OCI-LY7 (cell line): ENCODE data around the gene ASB18.

Experiments
- EZH2phosphoT487 ChIP-seq: fragments of 200-600 bp; sonication (generic); IDR thresholded peaks from 2 replicates; pipeline ENCODE4 v1.6.1; 2018; ENCODE audit warnings: low read depth, borderline replicate concordance, mild to moderate bottlenecking, mixed run types, antibody characterized with exemption, low read length, moderate library complexity, mixed read lengths
- TF ChIP-seq, protein P1 (sequence below): fragments of 200-600 bp; sonication (generic); conservative IDR thresholded peaks from 2 replicates; pipeline ENCODE4 v1.5.1; 2014; ENCODE audit warnings: mild to moderate bottlenecking, antibody characterized with exemption, low read length, moderate library complexity, mixed read lengths

DNA sequence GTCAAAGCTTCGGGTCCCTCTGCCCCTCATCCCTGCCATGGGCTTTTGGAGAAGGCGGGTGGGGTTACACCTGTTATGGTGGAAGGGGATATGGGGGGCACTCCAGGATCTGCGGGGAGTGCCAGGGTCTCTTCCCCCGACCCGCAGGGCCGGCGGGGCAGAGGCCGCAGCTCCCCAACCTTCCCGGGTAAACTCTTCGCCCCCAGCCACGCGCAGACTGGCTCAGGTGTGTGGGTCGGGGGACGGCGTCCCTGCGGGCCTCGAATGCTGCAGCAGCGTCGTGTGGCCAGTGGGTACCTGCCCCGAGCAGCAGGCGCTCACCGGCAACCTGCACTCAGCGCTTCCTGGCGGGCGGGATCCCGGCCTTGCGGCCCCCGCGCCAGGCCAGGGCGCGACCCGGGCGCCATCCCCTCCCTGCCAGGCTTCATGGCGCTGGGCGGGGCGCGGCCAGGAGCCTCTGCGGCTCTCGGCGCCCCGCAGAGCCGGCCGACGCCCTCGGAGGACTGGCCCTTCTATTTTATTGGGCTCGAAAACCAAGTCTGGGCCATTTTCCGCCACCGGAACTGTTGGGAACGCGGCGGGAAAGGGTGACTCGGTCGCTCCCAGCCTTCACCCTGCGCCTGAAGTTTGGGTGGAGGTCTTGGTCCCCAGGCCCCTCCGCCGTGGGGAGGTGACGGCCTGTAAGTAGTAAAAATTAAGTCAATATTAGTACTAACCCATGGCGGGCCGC, 100.6 kb downstream of the ASB18 start:
- TF ChIP-seq, protein P1, sequence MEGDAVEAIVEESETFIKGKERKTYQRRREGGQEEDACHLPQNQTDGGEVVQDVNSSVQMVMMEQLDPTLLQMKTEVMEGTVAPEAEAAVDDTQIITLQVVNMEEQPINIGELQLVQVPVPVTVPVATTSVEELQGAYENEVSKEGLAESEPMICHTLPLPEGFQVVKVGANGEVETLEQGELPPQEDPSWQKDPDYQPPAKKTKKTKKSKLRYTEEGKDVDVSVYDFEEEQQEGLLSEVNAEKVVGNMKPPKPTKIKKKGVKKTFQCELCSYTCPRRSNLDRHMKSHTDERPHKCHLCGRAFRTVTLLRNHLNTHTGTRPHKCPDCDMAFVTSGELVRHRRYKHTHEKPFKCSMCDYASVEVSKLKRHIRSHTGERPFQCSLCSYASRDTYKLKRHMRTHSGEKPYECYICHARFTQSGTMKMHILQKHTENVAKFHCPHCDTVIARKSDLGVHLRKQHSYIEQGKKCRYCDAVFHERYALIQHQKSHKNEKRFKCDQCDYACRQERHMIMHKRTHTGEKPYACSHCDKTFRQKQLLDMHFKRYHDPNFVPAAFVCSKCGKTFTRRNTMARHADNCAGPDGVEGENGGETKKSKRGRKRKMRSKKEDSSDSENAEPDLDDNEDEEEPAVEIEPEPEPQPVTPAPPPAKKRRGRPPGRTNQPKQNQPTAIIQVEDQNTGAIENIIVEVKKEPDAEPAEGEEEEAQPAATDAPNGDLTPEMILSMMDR: no peak
- TF ChIP-seq EZH2phosphoT487: no peak
